ENCODE data around the gene TCF15. TPM values are rescaled to one million over a fixed set of nuclear protein-coding genes. Genes with fewer than 3 reads are reported as not detected.

The TCF15 gene
- total RNA-seq, 1 donor from 2014 or later: not detected

DNA sequence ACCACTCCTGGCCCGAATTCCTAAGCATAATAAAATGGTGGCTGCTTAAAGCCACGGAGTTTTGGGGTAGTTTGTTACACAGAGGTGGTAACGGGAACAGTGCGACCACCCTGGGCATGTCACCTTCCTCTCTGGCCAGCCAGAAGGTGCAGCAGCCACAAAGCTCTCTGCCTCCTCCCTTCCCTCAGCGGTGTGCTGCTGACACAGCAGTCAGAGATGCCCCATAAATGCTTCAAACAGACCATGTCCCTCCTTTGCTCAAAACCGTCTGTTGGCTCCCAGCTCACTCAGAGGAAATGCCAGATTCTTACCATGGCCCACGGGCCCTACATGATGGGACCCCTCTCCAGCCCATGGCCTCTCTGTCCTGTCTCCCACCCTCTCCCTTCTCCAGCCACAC is 12.1 kb upstream of the TCF15 start:
- intact Hi-C loops (cut with DNase I): no loop called here

DNA sequence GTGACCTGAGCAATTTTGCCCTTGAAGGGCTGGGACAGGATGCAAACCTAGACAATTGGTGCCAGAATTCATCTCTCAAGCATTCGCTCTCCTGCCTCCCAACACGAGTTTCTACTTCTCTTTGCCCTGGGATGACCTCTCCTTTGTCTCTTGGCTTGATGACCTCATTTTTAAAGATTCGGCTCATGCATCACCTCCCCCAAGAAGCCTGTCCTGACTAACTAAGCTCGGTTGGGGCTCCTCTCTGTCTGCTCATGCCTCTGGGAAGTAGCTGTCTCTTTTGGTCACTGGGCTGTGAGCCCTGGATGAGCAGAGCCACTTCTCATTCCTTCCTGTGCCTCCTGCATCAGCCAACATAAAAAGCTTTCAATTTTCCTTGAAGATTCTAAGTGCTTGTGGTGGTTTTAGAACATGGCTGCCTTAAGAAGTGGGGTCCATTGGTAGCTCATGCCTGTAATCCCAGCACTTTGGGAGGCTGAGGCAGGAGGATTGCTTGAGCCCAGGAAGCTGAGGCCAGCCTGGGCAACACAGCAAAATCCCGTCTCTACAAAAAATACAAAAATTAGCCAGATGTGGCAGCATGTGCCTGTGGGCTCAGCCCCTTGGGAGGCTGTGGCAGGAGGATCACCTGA is 11.1 kb upstream of the TCF15 start:
- Histone ChIP-seq H3K9me3 (peaks cover 6% of the 10 kb centered on the region), H3K4me1 (no peaks in the 10 kb centered on the region), H3K36me3 (no peaks in the 10 kb centered on the region), H3K27ac (no peak overlapping the region), H3K27me3 (no peaks in the 10 kb centered on the region), H3K4me3 (no peak overlapping the region)
- TF ChIP-seq, protein P1, sequence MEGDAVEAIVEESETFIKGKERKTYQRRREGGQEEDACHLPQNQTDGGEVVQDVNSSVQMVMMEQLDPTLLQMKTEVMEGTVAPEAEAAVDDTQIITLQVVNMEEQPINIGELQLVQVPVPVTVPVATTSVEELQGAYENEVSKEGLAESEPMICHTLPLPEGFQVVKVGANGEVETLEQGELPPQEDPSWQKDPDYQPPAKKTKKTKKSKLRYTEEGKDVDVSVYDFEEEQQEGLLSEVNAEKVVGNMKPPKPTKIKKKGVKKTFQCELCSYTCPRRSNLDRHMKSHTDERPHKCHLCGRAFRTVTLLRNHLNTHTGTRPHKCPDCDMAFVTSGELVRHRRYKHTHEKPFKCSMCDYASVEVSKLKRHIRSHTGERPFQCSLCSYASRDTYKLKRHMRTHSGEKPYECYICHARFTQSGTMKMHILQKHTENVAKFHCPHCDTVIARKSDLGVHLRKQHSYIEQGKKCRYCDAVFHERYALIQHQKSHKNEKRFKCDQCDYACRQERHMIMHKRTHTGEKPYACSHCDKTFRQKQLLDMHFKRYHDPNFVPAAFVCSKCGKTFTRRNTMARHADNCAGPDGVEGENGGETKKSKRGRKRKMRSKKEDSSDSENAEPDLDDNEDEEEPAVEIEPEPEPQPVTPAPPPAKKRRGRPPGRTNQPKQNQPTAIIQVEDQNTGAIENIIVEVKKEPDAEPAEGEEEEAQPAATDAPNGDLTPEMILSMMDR (IDR thresholded peaks at IDR 0.05): no peak
- TF ChIP-seq POLR2A (IDR thresholded peaks at IDR 0.05) (no peak), POLR2AphosphoS5 (IDR thresholded peaks at IDR 0.05; ENCODE audit: insufficient read depth in 1 of 2, low read depth in 1 of 2) (no peak)
- no peak for DNase-seq (ENCODE audit: extremely low spot score in 2 of 2)
- intact Hi-C loops (cut with DNase I): no loop called here

More for the DNA sequence above, 12.1 kb upstream of the TCF15 start:
- Histone ChIP-seq H3K4me3 (no peak overlapping the region), H3K27ac (no peak overlapping the region), H3K27me3 (no peaks in the 10 kb centered on the region), H3K4me1 (no peaks in the 10 kb centered on the region), H3K36me3 (no peaks in the 10 kb centered on the region), H3K9me3 (peaks cover 6% of the 10 kb centered on the region)
- DNase-seq (ENCODE audit: extremely low spot score in 2 of 2): no peak
- TF ChIP-seq, protein P1 (IDR thresholded peaks at IDR 0.05): no peak
- TF ChIP-seq POLR2AphosphoS5 (IDR thresholded peaks at IDR 0.05; ENCODE audit: insufficient read depth in 1 of 2, low read depth in 1 of 2): no peak
- TF ChIP-seq POLR2A (IDR thresholded peaks at IDR 0.05): no peak

DNA sequence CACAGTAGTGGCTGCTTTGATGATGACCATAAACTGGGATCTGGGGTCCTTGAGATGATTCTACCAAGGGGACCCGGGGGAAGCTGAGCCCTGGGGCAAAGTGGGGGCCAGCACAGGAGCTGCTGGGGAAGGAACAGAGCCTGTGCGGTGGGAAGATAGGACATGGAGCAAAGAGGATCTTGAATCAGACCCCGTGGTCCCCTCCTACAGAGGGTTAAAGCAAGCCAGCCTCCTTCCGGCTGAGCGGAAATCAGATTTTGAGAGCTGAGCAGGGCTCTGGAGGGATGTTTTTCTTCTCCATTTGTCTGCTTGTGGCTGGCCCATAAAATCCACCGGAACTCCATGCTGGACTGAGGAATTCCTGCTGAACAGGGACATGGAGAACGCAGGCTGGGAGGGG is 10.1 kb upstream of the TCF15 start:
- no peaks in the 10 kb centered on the region for H3K4me1 ChIP-seq
- intact Hi-C loops (cut with DNase I): no loop called here
- no peak overlapping the region for H3K27ac ChIP-seq
- H3K36me3 ChIP-seq: no peaks in the 10 kb centered on the region
- no peaks in the 10 kb centered on the region for H3K27me3 ChIP-seq
- no peak for DNase-seq (ENCODE audit: extremely low spot score in 2 of 2)
- peaks cover 6% of the 10 kb centered on the region for H3K9me3 ChIP-seq
- TF ChIP-seq, protein P1 (IDR thresholded peaks at IDR 0.05): no peak
- TF ChIP-seq POLR2AphosphoS5 (IDR thresholded peaks at IDR 0.05; ENCODE audit: insufficient read depth in 1 of 2, low read depth in 1 of 2) (no peak), POLR2A (IDR thresholded peaks at IDR 0.05) (no peak)
- no peak overlapping the region for H3K4me3 ChIP-seq

DNA sequence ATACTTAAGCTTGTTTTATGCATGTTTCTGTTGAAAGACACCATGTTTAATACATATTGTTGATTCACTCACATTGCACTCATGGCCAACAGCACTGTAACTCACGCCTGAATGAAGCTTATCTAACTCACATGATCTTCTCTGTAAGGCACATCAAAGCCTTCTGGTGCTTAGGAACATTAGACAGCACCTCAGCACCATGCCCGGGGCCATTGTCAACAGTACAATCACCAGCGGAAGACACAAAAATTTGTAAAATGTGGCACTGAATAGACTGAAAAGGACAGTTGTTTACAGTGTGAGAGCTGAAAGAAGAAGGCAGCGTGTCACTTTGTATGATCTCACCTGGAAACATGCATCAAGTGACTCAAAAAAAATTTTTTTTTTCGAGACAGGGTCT is 8.9 kb upstream of the TCF15 start:
- intact Hi-C loops (cut with DNase I): no loop called here
- H3K36me3 ChIP-seq: no peaks in the 10 kb centered on the region
- no peak overlapping the region for H3K27ac ChIP-seq
- no peak for DNase-seq (ENCODE audit: extremely low spot score in 2 of 2)
- TF ChIP-seq POLR2A (IDR thresholded peaks at IDR 0.05): no peak
- no peak for TF ChIP-seq POLR2AphosphoS5 (IDR thresholded peaks at IDR 0.05; ENCODE audit: insufficient read depth in 1 of 2, low read depth in 1 of 2)
- TF ChIP-seq, protein P1 (IDR thresholded peaks at IDR 0.05): no peak
- no peaks in the 10 kb centered on the region for H3K4me1 ChIP-seq
- no peak overlapping the region for H3K4me3 ChIP-seq
- peaks cover 6% of the 10 kb centered on the region for H3K9me3 ChIP-seq
- no peaks in the 10 kb centered on the region for H3K27me3 ChIP-seq

DNA sequence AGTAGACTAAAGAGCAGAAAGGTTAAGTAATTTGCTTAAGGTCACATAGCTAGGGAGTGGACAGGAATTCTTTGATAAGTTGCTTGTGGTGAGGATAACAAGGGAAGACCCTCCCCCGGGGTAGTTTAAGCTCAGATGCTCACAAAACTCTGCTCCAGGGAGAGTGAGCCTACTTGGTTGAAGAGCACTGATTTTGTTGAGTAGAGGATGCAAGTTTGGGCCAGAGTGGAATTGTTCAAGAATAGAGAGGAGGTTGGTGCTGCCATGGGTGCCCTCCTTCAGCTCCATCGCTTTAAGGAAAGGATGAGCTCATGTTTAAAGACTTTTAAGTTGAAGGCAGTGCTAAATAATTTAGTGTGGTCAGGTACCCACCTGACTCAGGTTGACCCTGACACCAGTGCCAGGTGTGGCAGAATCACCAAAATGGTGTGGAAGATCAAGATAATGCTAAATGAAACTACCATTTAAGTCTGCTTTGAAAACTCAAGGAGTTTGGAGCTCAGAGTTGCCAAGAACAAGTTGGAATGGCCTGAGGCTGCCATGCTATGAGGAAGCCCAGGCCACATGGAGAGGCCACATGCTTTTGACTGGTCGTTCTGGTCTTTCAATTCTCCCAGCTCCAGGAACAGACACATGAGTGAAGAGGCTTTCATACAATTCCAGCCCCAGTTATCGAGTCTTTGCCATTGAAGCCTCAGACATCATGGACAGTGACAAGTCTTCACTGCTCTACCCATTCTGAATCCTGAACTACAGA is 8.0 kb upstream of the TCF15 start:
- H3K36me3 ChIP-seq: no peaks in the 10 kb centered on the region
- H3K27me3 ChIP-seq: no peaks in the 10 kb centered on the region
- H3K27ac ChIP-seq: no peak overlapping the region
- intact Hi-C loops (cut with DNase I): no loop called here
- no peak overlapping the region for H3K4me3 ChIP-seq
- TF ChIP-seq, protein P1 (IDR thresholded peaks at IDR 0.05): no peak
- TF ChIP-seq POLR2AphosphoS5 (IDR thresholded peaks at IDR 0.05; ENCODE audit: insufficient read depth in 1 of 2, low read depth in 1 of 2) (no peak), POLR2A (IDR thresholded peaks at IDR 0.05) (no peak)
- no peaks in the 10 kb centered on the region for H3K4me1 ChIP-seq
- H3K9me3 ChIP-seq: peaks cover 6% of the 10 kb centered on the region
- DNase-seq (ENCODE audit: extremely low spot score in 2 of 2): no peak
